ENCODE results near the gene CCDC74B.
"Not testable (repeated sequence)": the region's sequence is repeated elsewhere in the genome, so short reads cannot be mapped to it uniquely, and the experiment has no call there.

DNA sequence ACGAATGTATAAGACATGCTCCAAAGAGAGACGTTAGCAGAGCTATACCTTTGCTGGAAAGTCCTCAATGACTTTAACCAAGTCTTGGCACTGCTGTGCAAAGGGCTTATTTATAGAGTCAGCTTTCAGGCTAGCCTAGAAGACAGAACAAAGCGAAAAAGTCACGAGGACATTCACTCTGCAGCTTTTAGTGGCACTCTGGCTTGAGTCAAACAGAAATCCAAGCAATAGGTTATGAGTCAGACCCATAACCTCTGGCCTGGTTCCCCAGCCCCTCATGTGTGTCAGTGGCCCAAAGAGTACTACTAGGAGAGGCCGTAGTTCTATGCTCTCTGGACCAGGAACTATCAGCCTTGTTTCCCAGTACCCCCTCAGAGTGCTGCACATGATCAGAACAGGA lies 30.0 kb upstream of the CCDC74B start:
- TF ChIP-seq POLR2A (IDR thresholded peaks at IDR 0.05; ENCODE audit: low read length); GATA1 (IDR thresholded peaks at IDR 0.05; ENCODE audit: low read depth, low read length): not testable (repeated sequence)

Measured in erythroblast (primary cell).